ENCODE measurements around the gene PNMT. TPM values are rescaled to one million over a fixed set of nuclear protein-coding genes. Genes with fewer than 3 reads are reported as not detected.
A peak's percentile ranks its signal among the peaks of the same experiment; 100 is the strongest.
"Not testable (repeated sequence)": the region's sequence is repeated elsewhere in the genome, so short reads cannot be mapped to it uniquely, and the experiment has no call there.

Gene PNMT
- polyA plus RNA-seq, 1 donor, result 5.0 TPM

GRCh38 chr17:39688475-39688835, 20.2 kb downstream of the PNMT start:
- no peak for DNase-seq

DNA sequence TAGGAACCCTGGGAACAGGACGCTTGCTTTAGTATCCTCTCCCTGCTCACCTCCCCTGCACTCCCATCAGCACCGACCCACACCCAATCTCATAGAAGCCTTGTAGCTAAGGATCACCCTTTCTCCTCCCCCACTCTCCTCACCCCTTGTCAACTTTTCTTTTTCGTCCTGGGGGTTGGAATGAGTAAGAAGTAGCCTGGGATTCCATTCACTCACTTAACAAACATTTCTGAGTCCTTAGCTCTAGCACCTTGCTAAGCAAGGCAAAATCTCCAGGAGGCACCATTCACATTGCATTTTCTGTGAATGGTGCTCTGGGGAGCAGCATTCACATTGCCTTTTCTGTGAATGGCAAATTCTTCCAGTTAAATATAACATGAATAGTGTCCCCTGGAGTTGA, 20.7 kb downstream of the PNMT start:
- DNase-seq, result no peak

GRCh38 chr17:39694593-39694992, 26.3 kb downstream of the PNMT start:
- DNase-seq, result no peak

GRCh38 chr17:39695089-39695474, 26.8 kb downstream of the PNMT start:
- no peak for DNase-seq

DNA sequence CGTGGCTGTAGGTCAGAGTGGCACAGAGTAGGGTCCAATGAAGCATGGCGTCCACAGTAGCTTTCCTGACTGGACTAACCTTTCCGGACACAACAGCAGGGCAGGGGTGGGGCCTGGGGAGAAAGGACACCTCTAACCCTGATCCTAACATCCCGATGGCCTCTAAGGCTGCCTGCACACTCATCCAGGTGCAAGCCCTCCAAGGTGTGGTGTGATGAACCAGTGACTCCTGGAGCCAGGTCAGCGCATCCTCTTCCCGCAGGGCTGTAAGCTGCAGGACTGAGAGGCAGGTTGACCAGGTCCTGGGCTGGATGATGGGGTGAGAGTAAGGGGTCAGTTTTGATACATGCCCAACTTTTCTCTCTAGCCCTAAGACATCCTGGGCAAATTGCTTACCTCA, 28.5 kb downstream of the PNMT start:
- no peak for DNase-seq

- DNase-seq, result no peak
Measured at GRCh38 chr17:39697961-39698360, 29.7 kb downstream of the PNMT start.

GRCh38 chr17:39699157-39699817, 31.0 kb downstream of the PNMT start:
- DNase-seq, result not testable (repeated sequence)

DNA sequence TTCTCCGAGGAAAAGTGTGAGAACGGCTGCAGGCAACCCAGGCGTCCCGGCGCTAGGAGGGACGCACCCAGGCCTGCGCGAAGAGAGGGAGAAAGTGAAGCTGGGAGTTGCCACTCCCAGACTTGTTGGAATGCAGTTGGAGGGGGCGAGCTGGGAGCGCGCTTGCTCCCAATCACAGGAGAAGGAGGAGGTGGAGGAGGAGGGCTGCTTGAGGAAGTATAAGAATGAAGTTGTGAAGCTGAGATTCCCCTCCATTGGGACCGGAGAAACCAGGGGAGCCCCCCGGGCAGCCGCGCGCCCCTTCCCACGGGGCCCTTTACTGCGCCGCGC, 31.5 kb downstream of the PNMT start, which contains the start of gene ERBB2:
Gene ERBB2 (plus strand): TSS at position 247 of the 330 bp plus-strand sequence. CDS start 175 bp downstream, outside the sequence.
- DNase-seq, result peak; percentile 78

GRCh38 chr17:39700148-39700987, 32.1 kb downstream of the PNMT start:
- peak; percentile 71 for DNase-seq

- DNase-seq, result no peak
Measured at GRCh38 chr17:39701012-39701783, 32.9 kb downstream of the PNMT start.

DNA sequence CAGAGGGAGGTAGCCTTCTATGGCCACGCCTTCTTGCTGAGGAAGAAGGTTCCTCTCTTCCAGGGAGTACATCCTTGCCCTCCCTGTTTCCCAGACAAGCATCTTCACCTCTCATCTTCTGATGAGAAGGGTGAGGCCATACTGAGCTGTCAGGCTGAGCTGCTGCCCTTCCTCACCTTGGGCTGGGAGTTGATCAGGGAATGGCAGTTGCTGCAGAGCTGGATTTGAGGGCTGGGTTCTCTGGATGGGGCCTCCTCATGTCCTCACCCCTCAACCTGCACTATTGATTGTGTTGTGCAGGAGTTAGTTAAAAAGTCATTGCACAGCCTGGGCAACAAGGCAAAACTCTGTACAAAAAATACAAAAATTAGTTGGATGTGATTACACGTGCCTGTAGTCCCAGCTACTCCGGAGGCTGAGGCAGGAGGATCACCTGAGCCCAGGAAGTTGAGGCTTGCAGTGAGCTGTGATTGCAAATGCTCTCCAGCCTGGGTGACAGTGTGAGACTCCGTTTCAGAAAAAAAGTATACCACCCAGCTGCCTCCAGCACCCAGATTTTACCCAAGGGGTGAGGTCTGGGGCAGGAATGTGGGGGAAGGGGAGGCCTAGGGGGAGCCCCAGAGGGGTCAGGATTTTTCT, 33.6 kb downstream of the PNMT start:
- no peak for DNase-seq

DNA sequence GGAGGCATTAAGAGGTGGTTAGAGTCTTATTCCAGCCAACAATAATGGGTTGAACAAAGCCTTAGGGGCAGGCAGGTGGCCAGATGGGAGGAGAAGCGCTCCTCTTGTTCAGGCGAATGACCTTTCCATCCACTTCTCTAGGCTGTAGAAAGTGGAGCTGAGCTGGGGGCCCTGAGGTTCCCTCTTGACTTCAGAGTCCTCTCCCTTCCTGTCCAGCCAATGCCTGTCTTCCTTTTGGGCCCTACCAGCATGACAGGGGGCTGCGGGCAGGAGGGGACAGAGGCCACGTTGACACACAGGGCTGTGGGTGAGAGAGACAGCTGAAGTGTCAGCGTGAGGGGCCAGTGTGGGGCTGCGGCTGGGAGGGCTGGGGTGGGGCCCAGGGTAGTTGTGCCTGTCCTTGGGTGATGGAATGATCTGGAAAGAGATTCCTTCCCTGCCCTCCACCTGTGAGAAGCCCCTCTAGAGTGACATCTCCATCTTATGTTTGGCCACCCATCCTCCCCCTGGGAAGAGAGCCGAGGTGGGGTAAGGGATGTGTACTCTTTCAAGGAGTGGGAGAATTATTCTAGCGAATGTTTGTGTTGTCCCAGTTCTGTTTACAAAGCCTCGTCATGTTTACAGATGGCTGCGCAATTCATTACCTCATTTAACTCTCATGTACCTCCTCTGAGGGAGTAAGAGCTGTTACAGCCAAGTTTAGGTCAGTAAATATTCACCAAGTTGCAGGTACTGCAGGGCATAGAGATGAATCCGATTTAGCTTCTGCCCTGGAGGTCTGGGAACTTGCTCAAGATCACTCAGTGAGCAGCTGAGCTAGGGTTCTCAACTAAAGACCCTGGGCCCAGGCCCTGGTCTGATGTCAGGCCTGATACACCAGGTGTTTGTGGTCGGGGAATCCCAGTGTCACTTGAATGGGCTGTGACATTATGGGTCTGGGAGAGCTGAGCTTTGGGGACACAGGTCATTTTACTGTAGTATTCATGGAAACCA, 34.9 kb downstream of the PNMT start:
- no peak for DNase-seq

GRCh38 chr17:39703913-39704312, 35.7 kb downstream of the PNMT start:
- DNase-seq, result no peak

- DNase-seq, result no peak
Measured at GRCh38 chr17:39704821-39705551, 36.7 kb downstream of the PNMT start.

- no peak for DNase-seq
Measured at GRCh38 chr17:39705786-39706348, 37.6 kb downstream of the PNMT start.

GRCh38 chr17:39706383-39706782, 38.1 kb downstream of the PNMT start:
- no peak for DNase-seq

DNA sequence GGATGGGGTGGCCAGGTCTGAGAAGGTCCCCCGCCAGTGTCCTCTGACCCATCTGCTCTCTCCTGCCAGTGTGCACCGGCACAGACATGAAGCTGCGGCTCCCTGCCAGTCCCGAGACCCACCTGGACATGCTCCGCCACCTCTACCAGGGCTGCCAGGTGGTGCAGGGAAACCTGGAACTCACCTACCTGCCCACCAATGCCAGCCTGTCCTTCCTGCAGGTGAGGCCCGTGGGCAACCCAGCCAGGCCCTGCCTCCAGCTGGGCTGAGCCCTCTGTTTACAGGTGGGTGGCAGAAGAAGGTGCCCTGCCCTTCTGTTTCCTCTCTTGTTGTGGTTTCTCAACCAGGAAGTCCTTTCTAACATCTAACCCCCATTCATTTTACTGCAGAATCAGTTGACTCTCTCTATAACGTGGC, 38.7 kb downstream of the PNMT start:
- no peak for DNase-seq

GRCh38 chr17:39709319-39709997, 41.2 kb downstream of the PNMT start:
- DNase-seq, result no peak

- no peak for DNase-seq
Measured at GRCh38 chr17:39709998-39710964, 42.0 kb downstream of the PNMT start.
